Uterus (tissue), 2 donors: ENCODE data around the gene COLGALT1.

Experiments used
- POLR2A ChIP-seq, 2 donors: fragments of 450-650 bp; IDR thresholded peaks; one replicate each; pipeline ENCODE4 v1.6.1; 2016; ENCODE audit warnings: antibody characterized with exemption in 2 of 2, mild to moderate bottlenecking in 1 of 2, moderate library complexity in 1 of 2
- TF ChIP-seq, protein P1 (sequence below), 4 experiments: fragments of 200-600 bp in 2 of 4; fragments of 450-650 bp in 2 of 4; sonication (generic) in 2 of 4; IDR thresholded peaks; one replicate each; pipeline ENCODE4 v1.5.1; 2016 to 2019; ENCODE audit warnings: antibody characterized with exemption in 4 of 4, mild to moderate bottlenecking in 2 of 4, moderate library complexity in 1 of 4

DNA sequence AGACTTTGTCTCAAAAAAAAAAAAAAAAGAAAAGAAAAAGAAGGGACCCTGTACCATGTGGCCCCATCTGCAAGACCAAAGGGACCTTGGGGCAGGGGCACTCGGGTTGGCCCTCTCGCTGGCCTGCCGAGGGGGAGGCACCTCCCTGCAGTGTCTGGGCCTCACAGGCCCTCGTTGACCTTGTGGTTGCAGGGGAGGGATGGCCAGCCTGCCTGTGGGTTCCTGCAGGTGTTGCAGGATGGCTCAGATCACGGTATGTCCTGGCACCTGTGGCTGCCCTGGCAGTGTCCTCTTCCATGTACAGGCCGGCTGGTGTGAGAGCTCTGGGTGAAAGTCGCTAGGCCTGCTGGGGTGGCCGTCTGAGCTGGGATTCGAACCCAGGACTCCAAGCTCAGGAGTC is 48.7 kb upstream of the COLGALT1 start:
- TF ChIP-seq, protein P1, sequence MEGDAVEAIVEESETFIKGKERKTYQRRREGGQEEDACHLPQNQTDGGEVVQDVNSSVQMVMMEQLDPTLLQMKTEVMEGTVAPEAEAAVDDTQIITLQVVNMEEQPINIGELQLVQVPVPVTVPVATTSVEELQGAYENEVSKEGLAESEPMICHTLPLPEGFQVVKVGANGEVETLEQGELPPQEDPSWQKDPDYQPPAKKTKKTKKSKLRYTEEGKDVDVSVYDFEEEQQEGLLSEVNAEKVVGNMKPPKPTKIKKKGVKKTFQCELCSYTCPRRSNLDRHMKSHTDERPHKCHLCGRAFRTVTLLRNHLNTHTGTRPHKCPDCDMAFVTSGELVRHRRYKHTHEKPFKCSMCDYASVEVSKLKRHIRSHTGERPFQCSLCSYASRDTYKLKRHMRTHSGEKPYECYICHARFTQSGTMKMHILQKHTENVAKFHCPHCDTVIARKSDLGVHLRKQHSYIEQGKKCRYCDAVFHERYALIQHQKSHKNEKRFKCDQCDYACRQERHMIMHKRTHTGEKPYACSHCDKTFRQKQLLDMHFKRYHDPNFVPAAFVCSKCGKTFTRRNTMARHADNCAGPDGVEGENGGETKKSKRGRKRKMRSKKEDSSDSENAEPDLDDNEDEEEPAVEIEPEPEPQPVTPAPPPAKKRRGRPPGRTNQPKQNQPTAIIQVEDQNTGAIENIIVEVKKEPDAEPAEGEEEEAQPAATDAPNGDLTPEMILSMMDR (IDR thresholded peaks at IDR 0.05), result no peak
- no peak for TF ChIP-seq POLR2A (IDR thresholded peaks at IDR 0.05)
